Measurements from ENCODE around the gene BCOR. TPM values are rescaled to one million over a fixed set of nuclear protein-coding genes. Genes with fewer than 3 reads are reported as not detected.

Gene BCOR
- total and polyA plus RNA-seq, 9 of the 15 experiments (the other 6 are each of a cell fraction or from before 2014, with no cell fraction given) = 27.5 to 113 (median 37.6) TPM

DNA sequence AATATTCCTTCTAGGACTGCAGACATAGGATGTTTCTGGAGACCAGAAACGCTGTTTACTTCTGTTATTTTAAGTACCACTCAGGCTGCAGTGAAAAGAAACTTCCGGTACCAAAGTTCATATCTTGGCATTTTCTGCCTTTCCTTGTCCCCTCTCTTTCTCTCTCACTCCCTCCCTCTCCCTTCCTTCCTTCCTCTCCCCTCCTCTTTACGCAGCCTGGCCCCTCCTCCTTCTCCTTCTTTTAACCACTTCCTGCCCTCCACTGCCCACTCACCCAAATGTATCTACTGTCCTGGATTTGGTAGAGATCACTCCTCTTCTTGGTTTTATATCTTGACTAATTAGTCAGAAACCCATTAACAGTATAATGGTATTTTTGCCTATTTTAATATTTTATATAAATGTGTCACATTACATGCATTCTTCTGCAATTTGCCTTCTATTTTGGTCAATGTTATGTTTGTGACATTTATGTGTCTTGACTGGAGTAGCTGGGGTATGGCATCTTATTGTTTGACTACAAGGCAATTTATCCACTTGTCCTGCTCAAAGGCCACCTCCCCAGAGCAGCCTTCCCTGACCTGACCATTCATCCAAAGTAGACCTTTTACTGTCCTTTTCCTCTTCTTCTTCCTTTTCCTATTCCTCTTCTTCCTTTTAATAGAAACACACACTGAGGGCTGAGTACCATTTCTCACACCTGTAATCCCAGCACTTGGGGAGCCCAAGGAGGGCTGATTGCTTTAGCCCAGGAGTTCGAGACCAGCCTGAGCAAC lies 56.9 kb downstream of the BCOR start:
- 12% methylated on average over 3 of the region's 4 CpGs for WGBS (ENCODE audit: insufficient coverage, low coverage, missing lambda C conversion rate)
- H3K9me3 ChIP-seq (replicated peaks; ENCODE audit: control insufficient read depth, insufficient read depth, low read depth, low read length) = no peaks in the 10 kb centered on the region
- H3K4me2 ChIP-seq (ENCODE audit: insufficient read depth, low read length) = no peak overlapping the region; the same call in 1 of the 2 replicates
- no TSS peak for BruUV-seq (replicated peaks)
- ChIA-PET POLR2A (interaction anchor here (0.6 to 0.7 kb wide), 2 partner anchors 24 to 244 kb away, joined by 3 to 4 read pairs; no protein-coding TSS in a partner anchor), CTCF (ENCODE audit: low intra/inter-chr PET ratio) (interaction anchor here (0.6 kb wide), 1 partner anchor 689 kb away, joined by 4 read pairs; no protein-coding TSS in a partner anchor)
- in situ Hi-C loops (cut with MboI) (no loop called here), intact Hi-C loops (cut with micrococcal nuclease) (no loop called here)
- FAIRE-seq (no peak), DNase-seq (ENCODE audit: extremely low read depth in 1 of 4, low spot score in 3 of 4) (peak in 1 of 4 experiments; percentile 30), ATAC-seq (peak; percentile 72)
- no peak overlapping the region for H3K27ac ChIP-seq (ENCODE audit: extremely low read depth, low read depth, low read length)
- H4K20me1 ChIP-seq (replicated peaks; ENCODE audit: control insufficient read depth, insufficient read depth, low read length) = no peaks in the 10 kb centered on the region
- no peaks in the 10 kb centered on the region for H3K27me3 ChIP-seq (ENCODE audit: control insufficient read depth in 2 of 2, insufficient read depth in 2 of 2, low read length in 2 of 2)
- peak overlapping the region; percentile 72 for H2AFZ ChIP-seq (ENCODE audit: low read depth, low read length)
- no peak overlapping the region for H3K9ac ChIP-seq (ENCODE audit: insufficient read depth in 1 of 2, low read depth in 2 of 2, low read length in 2 of 2)
- peak; percentile 38; the same call in 1 of the 2 replicates for TF ChIP-seq ETV1 (tag; conservative IDR thresholded peaks at IDR 0.05; ENCODE audit: low read depth)
- TF ChIP-seq PYGO2 (tag; IDR thresholded peaks at IDR 0.05) = no peak
- TF ChIP-seq MTA2 (IDR thresholded peaks at IDR 0.05; ENCODE audit: low read depth) = peak; percentile 8; the same call in 1 of the 2 replicates
- TF ChIP-seq, protein P1, sequence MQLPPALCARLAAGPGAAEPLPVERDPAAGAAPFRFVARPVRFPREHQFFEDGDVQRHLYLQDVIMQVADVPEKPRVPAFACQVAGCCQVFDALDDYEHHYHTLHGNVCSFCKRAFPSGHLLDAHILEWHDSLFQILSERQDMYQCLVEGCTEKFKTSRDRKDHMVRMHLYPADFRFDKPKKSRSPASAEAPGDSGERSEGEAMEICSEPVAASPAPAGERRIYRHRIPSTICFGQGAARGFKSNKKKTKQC (CRISPR knock-in tag; IDR thresholded peaks at IDR 0.05) = no peak
- TF ChIP-seq VEZF1 (CRISPR knock-in tag; IDR thresholded peaks at IDR 0.05) = 0 out of 2 replicates have a peak, but pooled peaks have one; percentile 26
- no peak for TF ChIP-seq ZNF717 (CRISPR knock-in tag; IDR thresholded peaks at IDR 0.05)
- peak; percentile 43; the same call in 1 of the 2 replicates for TF ChIP-seq GABPA (tag; conservative IDR thresholded peaks at IDR 0.05; ENCODE audit: low read depth)
- no peak for TF ChIP-seq ZNF551 (CRISPR knock-in tag; IDR thresholded peaks at IDR 0.05)
- H3K36me3 ChIP-seq (ENCODE audit: control insufficient read depth, insufficient read depth, low read length) = no peaks in the 10 kb centered on the region
- H3K4me1 ChIP-seq (replicated peaks in 1 of 2; ENCODE audit: control insufficient read depth in 2 of 2, insufficient read depth in 2 of 2, low read length in 2 of 2) = no peaks in the 10 kb centered on the region; a peak in 1 of 5 replicates
- no peaks in the 10 kb centered on the region for H3K9me1 ChIP-seq (ENCODE audit: control insufficient read depth, insufficient read depth, low read length)
- no peaks in the 10 kb centered on the region for H3K79me2 ChIP-seq (ENCODE audit: control insufficient read depth, insufficient read depth, low read length)
- H3K4me3 ChIP-seq = no peak overlapping the region
